ENCODE measurements around the gene KLF15. TPM values are rescaled to one million over a fixed set of nuclear protein-coding genes. Genes with fewer than 3 reads are reported as not detected.

The KLF15 gene
- total RNA-seq, 1 experiment from 2014 or later, result 32.1 TPM

DNA sequence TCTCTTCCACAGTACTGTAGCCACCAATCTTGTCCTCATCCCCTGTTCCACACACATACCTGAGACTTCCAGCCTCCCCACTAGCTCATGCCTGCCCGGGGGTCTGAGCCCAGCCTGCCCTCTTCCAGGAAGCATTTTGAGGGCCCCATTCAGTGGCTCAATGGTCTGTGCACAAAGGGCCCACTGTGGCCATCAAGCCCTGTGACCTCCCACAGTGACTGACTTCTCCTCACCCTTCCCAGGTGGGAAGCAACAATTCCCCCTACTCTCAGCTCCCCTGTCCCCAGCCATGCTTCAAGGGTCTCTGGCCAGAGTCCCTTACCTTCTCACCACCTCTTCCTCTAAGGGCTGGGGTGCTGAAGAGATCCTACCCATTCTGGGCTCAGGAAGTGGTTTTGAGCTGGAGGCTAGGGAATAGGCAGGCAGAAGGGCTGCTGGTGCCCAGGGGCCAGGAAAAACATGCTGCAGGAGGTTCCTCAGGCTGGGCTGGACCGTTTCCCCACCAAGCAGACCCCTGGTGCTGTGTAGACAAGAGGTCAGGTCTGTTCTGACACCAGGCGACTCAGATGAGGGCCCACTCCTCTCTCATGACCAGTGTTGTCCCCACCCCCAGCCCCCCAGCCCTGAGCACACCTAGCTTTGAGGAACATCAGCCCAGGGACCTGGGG is 3.0 kb upstream of the KLF15 start:
- ChIA-PET POLR2A (ENCODE audit: low non-redundant PET) (no interaction called here), CTCF (no interaction called here)
- no peak for TF ChIP-seq EZH2 (IDR thresholded peaks at IDR 0.05; ENCODE audit: borderline replicate concordance, low read depth, low read length, poor library complexity, severe bottlenecking)
- TF ChIP-seq, protein P1, sequence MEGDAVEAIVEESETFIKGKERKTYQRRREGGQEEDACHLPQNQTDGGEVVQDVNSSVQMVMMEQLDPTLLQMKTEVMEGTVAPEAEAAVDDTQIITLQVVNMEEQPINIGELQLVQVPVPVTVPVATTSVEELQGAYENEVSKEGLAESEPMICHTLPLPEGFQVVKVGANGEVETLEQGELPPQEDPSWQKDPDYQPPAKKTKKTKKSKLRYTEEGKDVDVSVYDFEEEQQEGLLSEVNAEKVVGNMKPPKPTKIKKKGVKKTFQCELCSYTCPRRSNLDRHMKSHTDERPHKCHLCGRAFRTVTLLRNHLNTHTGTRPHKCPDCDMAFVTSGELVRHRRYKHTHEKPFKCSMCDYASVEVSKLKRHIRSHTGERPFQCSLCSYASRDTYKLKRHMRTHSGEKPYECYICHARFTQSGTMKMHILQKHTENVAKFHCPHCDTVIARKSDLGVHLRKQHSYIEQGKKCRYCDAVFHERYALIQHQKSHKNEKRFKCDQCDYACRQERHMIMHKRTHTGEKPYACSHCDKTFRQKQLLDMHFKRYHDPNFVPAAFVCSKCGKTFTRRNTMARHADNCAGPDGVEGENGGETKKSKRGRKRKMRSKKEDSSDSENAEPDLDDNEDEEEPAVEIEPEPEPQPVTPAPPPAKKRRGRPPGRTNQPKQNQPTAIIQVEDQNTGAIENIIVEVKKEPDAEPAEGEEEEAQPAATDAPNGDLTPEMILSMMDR (conservative IDR thresholded peaks at IDR 0.05; ENCODE audit: low read depth, low read length), result no peak
- Histone ChIP-seq H3K9me3 (ENCODE audit: low read depth, low read length, poor library complexity, severe bottlenecking) (no peaks in the 10 kb centered on the region), H3K36me3 (ENCODE audit: insufficient read depth, low read length, poor library complexity, severe bottlenecking) (no peaks in the 10 kb centered on the region), H3K27me3 (replicated peaks; ENCODE audit: insufficient read depth, low read depth, low read length, poor library complexity) (no peaks in the 10 kb centered on the region), H3K4me3 (ENCODE audit: low read depth, low read length, poor library complexity, severe bottlenecking) (no peak overlapping the region), H3K27ac (ENCODE audit: low read depth, low read length, poor library complexity, severe bottlenecking) (no peak overlapping the region), H3K4me1 (ENCODE audit: insufficient read depth, low read length, poor library complexity, severe bottlenecking) (peaks cover 21% of the 10 kb centered on the region)
- no TSS peak for BruUV-seq (replicated peaks)
- intact Hi-C loops (cut with micrococcal nuclease; ENCODE audit: unreplicated experiment), result no loop called here
- no peak for DNase-seq (ENCODE audit: low spot score)

- Histone ChIP-seq H3K4me3 (ENCODE audit: low read depth, low read length, poor library complexity, severe bottlenecking) (no peak overlapping the region), H3K27ac (ENCODE audit: low read depth, low read length, poor library complexity, severe bottlenecking) (no peak overlapping the region), H3K36me3 (ENCODE audit: insufficient read depth, low read length, poor library complexity, severe bottlenecking) (peaks cover 7% of the 10 kb centered on the region), H3K9me3 (ENCODE audit: low read depth, low read length, poor library complexity, severe bottlenecking) (no peaks in the 10 kb centered on the region), H3K27me3 (replicated peaks; ENCODE audit: insufficient read depth, low read depth, low read length, poor library complexity) (no peaks in the 10 kb centered on the region), H3K4me1 (ENCODE audit: insufficient read depth, low read length, poor library complexity, severe bottlenecking) (peaks cover 28% of the 10 kb centered on the region)
- ChIA-PET POLR2A (ENCODE audit: low non-redundant PET) (no interaction called here), CTCF (no interaction called here)
- DNase-seq (ENCODE audit: low spot score), result no peak
- intact Hi-C loops (cut with micrococcal nuclease; ENCODE audit: unreplicated experiment), result loop anchor here (5.0 kb wide), 2 partner anchors 66 to 114 kb away; no protein-coding TSS in a partner anchor
- TF ChIP-seq, protein P1 (conservative IDR thresholded peaks at IDR 0.05; ENCODE audit: low read depth, low read length), result no peak
- no peak for TF ChIP-seq EZH2 (IDR thresholded peaks at IDR 0.05; ENCODE audit: borderline replicate concordance, low read depth, low read length, poor library complexity, severe bottlenecking)
- BruUV-seq (replicated peaks), result no TSS peak
These were observed 1.6 kb upstream of the KLF15 start for GRCh38 chr3:126358816-126359181.

DNA sequence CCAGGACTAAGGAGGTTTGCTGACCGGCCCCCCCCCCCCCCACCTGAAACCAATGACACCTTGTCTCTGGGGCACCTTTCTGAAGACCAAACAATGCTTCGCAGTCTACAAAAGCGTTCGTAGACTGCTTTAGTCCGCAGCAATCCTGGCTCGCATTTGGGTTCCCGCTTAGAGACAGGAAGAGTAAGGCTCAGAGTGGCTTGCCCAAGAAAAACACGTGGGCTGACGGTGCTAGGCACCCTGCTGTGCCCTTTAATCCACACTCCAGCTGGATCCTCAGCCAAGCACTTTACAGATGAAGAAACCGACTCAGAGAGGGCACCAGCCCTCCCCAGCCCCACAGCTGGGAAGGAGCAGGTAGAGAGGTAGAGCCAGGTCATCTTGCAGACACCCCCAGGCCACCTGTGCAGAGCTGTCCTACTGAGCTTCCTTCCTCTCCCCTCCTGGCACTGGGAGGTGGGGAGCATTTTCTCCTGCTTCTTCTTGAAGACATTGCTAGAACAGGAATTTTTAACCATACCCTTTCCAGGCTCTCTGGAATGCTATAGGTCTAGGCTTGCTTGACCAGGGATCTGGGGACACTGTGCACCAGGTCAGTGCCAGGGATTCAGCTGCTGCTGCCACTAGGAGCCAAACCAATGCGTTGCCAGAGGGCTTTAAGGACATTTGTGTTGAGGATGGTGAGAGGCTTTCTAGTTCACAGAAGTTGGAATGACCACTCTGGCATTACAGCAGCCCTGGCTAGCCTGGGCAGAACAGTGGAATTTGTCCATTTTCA is 1.0 kb upstream of the KLF15 start:
- H3K27me3 ChIP-seq (replicated peaks; ENCODE audit: insufficient read depth, low read depth, low read length, poor library complexity), result no peaks in the 10 kb centered on the region
- CTCF ChIA-PET, result no interaction called here
- intact Hi-C loops (cut with micrococcal nuclease; ENCODE audit: unreplicated experiment), result loop anchor here (5.0 kb wide), 2 partner anchors 66 to 114 kb away; no protein-coding TSS in a partner anchor

More for the DNA sequence above, 1.0 kb upstream of the KLF15 start:
- POLR2A ChIA-PET (ENCODE audit: low non-redundant PET), result interaction anchor here (0.6 to 0.8 kb wide), 2 partner anchors 68 to 162 kb away, joined by 3 to 4 read pairs; no protein-coding TSS in a partner anchor
- TF ChIP-seq EZH2 (IDR thresholded peaks at IDR 0.05; ENCODE audit: borderline replicate concordance, low read depth, low read length, poor library complexity, severe bottlenecking), result no peak
- TF ChIP-seq, protein P1 (conservative IDR thresholded peaks at IDR 0.05; ENCODE audit: low read depth, low read length), result no peak
- Histone ChIP-seq H3K9me3 (ENCODE audit: low read depth, low read length, poor library complexity, severe bottlenecking) (no peaks in the 10 kb centered on the region), H3K36me3 (ENCODE audit: insufficient read depth, low read length, poor library complexity, severe bottlenecking) (peaks cover 7% of the 10 kb centered on the region), H3K4me1 (ENCODE audit: insufficient read depth, low read length, poor library complexity, severe bottlenecking) (peaks cover 28% of the 10 kb centered on the region), H3K27ac (ENCODE audit: low read depth, low read length, poor library complexity, severe bottlenecking) (peak overlapping the region; percentile 71), H3K4me3 (ENCODE audit: low read depth, low read length, poor library complexity, severe bottlenecking) (peak overlapping the region; percentile 77)
- DNase-seq (ENCODE audit: low spot score), result peak; percentile 84
- BruUV-seq (replicated peaks), result no TSS peak

All from A673 (cell line).